Common myeloid progenitor, CD34-positive (primary cell): ENCODE data around the gene TIMP2.

Experiments used
- CTCF ChIA-PET: fragments of 350-600 bp; sonication (Branson Sonifier 250); formaldehyde crosslinking; loops from one replicate; lab custom pipeline; 2021; ENCODE audit warnings: antibody characterized with exemption; lab: Charles Lee
- POLR2A ChIA-PET: fragments of 350-600 bp; sonication (Branson Sonifier 250); formaldehyde crosslinking; loops from one replicate; lab custom pipeline; 2021; ENCODE audit warnings: antibody characterized with exemption; lab: Charles Lee
- DNase-seq, 3 donors: peaks; one replicate each; pipeline versions ENCODE4 v3.0.0 to v3.0.0-alpha.2; 2013
- H3K27ac ChIP-seq, 2 experiments: 1 replicate in 1 of 2; 2 replicates in 1 of 2; pipeline ENCODE4 v1.7.0; 2013; ENCODE audit warnings: inconsistent platforms in 2 of 2, low read length in 2 of 2, mild to moderate bottlenecking in 2 of 2, low read depth in 1 of 2, moderate library complexity in 1 of 2; ENCODE audit not compliant: severe bottlenecking in 2 of 2, insufficient read depth in 1 of 2, poor library complexity in 1 of 2
- H3K27me3 ChIP-seq, 5 experiments: replicated peaks in 2 of 5; 1 replicate in 3 of 5; 2 replicates in 2 of 5; pipeline versions ENCODE4 v1.6.1 to v1.7.0; 2013; ENCODE audit warnings: low read length in 4 of 5, mild to moderate bottlenecking in 2 of 5, moderate library complexity in 2 of 5, inconsistent platforms in 1 of 5; ENCODE audit not compliant: insufficient read depth in 5 of 5, control insufficient read depth in 4 of 5
- H3K36me3 ChIP-seq, 4 experiments: 1 replicate in 2 of 4; 2 replicates in 2 of 4; pipeline versions ENCODE4 v1.6.1 to v1.7.0; 2013; ENCODE audit warnings: low read length in 3 of 4, control low read depth in 1 of 4, mild to moderate bottlenecking in 1 of 4; ENCODE audit not compliant: control insufficient read depth in 4 of 4, insufficient read depth in 4 of 4
- H3K4me1 ChIP-seq, 4 experiments: 1 replicate in 3 of 4; 2 replicates in 1 of 4; pipeline versions ENCODE4 v1.6.1 to v1.7.1; 2013; ENCODE audit warnings: low read length in 3 of 4, mild to moderate bottlenecking in 3 of 4, control low read depth in 1 of 4, inconsistent platforms in 1 of 4, moderate library complexity in 1 of 4; ENCODE audit not compliant: control insufficient read depth in 4 of 4, insufficient read depth in 4 of 4; ENCODE audit errors: control extremely low read depth in 1 of 4
- H3K4me3 ChIP-seq, 7 experiments: 1 replicate in 4 of 7; 2 replicates in 3 of 7; pipeline versions ENCODE4 v1.5.1 to v1.7.0; 2013; ENCODE audit warnings: mild to moderate bottlenecking in 7 of 7, low read length in 6 of 7, moderate library complexity in 6 of 7, inconsistent platforms in 2 of 7, low read depth in 2 of 7, control low read depth in 1 of 7; ENCODE audit not compliant: insufficient read depth in 4 of 7, control insufficient read depth in 1 of 7; ENCODE audit errors: extremely low read depth in 1 of 7
- H3K9me3 ChIP-seq, 5 experiments: 1 replicate in 4 of 5; 2 replicates in 1 of 5; pipeline versions ENCODE4 v1.6.1 to v1.7.1; 2013; ENCODE audit warnings: low read length in 4 of 5, mild to moderate bottlenecking in 2 of 5, inconsistent platforms in 1 of 5, low read depth in 1 of 5, moderate library complexity in 1 of 5; ENCODE audit not compliant: control insufficient read depth in 4 of 5, insufficient read depth in 2 of 5; ENCODE audit errors: control extremely low read depth in 1 of 5
- WGBS: methylation state at CpG from one replicate; pipeline ENCODE4 v1.1.5; 2013; ENCODE audit not compliant: insufficient coverage; 5-methylcytosine and 5-hydroxymethylcytosine counted together

Gene TIMP2

GRCh38 chr17:78826836-78827509, 98.2 kb downstream of the TIMP2 start:
- DNase-seq, result peak in 2 of 3 donors; percentile 22 to 23
- Histone ChIP-seq H3K4me1 (no peaks in the 10 kb centered on the region), H3K27me3 (no peaks in the 10 kb centered on the region), H3K9me3 (no peaks in the 10 kb centered on the region), H3K4me3 (no peak overlapping the region), H3K36me3 (peaks cover 27 to 90% (median 59%) of the 10 kb centered on the region in 4 experiments), H3K27ac (no peak overlapping the region)
- CTCF ChIA-PET, result interaction anchor here (1.0 to 1.9 kb wide), 2 partner anchors 12 to 22 kb away, joined by 3 to 5 read pairs; no protein-coding TSS in a partner anchor
- POLR2A ChIA-PET, result no interaction called here
- WGBS, result 74% methylated on average over 17 of the region's 21 CpGs

DNA sequence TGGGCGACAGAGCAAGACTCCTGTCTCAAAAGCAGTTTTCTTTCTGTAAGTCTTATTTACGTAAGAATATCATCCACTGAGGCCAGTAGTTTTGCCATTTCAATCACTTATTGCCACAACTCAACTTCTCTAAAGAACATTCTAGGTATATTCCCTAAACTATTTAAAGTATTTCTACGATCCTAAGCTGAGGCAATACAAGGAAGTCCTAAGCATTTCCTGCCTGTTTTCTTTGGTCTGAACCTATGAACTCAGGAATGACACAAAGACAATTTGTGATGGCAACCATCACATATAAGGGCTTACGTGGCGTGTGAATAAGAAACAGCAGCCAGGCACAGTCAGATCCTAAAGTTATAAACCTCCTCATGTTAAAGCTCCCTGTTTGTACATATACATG, 98.8 kb downstream of the TIMP2 start:
- no peak for DNase-seq
- 90% methylated on average over 3 of the region's 5 CpGs for WGBS
- Histone ChIP-seq H3K9me3 (no peaks in the 10 kb centered on the region), H3K36me3 (peaks cover 26 to 90% (median 61%) of the 10 kb centered on the region in 4 experiments), H3K27ac (no peak overlapping the region), H3K27me3 (no peaks in the 10 kb centered on the region), H3K4me1 (no peaks in the 10 kb centered on the region), H3K4me3 (no peak overlapping the region)
- ChIA-PET POLR2A (no interaction called here), CTCF (no interaction called here)

DNA sequence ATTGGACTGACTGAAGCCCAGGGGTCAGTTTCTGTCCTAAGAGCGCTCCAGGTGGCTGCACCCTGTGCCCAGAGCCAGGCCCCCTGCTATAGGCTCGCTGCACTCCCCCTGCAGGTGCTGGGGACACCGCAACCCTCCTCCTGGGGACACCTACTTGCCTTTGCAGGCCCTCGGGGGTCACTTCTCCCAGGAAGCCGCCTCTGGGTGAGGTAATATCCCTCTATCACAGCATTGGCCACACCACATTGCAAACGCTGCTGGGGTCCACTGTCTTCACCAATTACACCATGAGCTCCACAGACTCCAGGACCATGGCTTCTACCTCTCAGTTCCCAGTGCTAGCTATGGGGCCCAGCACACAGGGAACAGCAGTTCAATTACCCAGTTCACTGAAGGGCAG, 99.5 kb downstream of the TIMP2 start:
- Histone ChIP-seq H3K4me1 (peaks cover 0 to under 1% (median 0%) of the 10 kb centered on the region in 4 experiments), H3K9me3 (no peaks in the 10 kb centered on the region), H3K27me3 (no peaks in the 10 kb centered on the region), H3K4me3 (no peak overlapping the region), H3K27ac (no peak overlapping the region), H3K36me3 (peaks cover 25 to 94% (median 63%) of the 10 kb centered on the region in 4 experiments)
- DNase-seq, result no peak
- ChIA-PET CTCF (no interaction called here), POLR2A (no interaction called here)
- WGBS, result 100% methylated on average over 6 of the region's 6 CpGs

DNA sequence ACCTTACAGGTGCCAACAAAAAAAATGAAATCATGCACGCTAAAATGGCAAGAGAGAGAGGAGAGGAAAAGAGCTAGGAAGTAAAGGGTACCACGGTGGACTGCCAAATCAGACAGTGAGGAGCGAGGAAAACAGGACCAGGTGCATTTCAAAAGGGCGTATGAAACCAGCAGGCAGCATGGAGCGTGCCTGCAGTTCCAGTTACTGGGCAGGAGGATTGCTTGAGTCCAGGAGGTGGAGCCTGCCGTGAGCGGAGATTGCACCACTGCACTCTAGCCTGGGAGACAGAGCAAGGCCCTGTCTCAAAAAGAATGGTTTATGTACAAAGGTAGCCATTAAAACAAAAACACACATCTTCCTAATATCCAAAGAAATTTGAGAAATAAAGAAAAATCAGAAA, 100.9 kb downstream of the TIMP2 start:
- H3K4me3 ChIP-seq, result no peak overlapping the region
- no peaks in the 10 kb centered on the region for H3K27me3 ChIP-seq
- peaks cover 3 to 15% (median 12%) of the 10 kb centered on the region in 4 experiments for H3K4me1 ChIP-seq
- ChIA-PET POLR2A (no interaction called here), CTCF (interaction anchor here (1.2 to 1.9 kb wide), 2 partner anchors 16 to 18 kb away, joined by 3 to 4 read pairs; no protein-coding TSS in a partner anchor)
- WGBS, result 98% methylated on average over 5 of the region's 7 CpGs
- H3K27ac ChIP-seq, result no peak overlapping the region
- no peak for DNase-seq
- no peaks in the 10 kb centered on the region for H3K9me3 ChIP-seq
- peaks cover 18 to 94% (median 66%) of the 10 kb centered on the region in 4 experiments for H3K36me3 ChIP-seq

DNA sequence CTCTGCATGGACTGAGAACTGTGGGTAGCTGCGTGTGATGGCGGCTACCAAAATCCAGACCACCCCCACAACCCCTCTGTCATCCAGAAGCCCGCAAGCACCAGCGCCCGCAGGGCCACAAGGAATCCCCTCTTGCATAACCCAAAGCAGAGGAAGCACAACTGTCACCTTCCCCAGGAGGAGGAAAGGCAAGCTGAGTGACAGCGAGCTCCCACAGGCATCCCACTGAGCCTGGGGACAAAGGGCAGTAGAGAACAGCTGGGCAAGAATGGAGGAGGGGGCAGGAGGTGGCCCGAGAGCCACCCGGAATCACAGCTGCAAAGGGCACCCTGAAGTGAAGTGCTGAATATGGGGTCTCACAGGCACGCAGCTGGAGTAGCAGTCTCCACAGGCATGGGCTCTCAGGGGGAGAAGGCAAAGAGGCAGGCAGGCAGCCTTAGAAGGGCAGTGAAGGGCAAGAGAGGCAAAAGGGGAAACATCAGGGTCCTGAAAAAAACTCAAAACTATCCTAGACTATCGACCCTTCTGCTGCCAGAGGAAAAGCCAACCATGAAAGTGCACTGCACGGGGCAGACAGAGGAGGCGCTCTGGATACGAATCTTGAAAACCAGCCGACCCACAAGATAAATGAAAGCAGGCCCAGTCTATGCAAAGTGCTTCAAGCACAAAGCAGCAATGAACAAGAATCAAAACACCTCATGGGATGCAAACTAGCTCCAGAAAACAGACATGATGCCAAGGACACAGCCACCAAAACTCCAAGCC, 101.7 kb downstream of the TIMP2 start:
- Histone ChIP-seq H3K27ac (no peak overlapping the region), H3K27me3 (no peaks in the 10 kb centered on the region), H3K4me1 (peaks cover 7 to 21% (median 20%) of the 10 kb centered on the region in 4 experiments), H3K4me3 (no peak overlapping the region), H3K36me3 (peaks cover 17 to 90% (median 60%) of the 10 kb centered on the region in 4 experiments), H3K9me3 (no peaks in the 10 kb centered on the region)
- no peak for DNase-seq
- ChIA-PET POLR2A (no interaction called here), CTCF (interaction anchor here (1.0 to 1.9 kb wide), 4 partner anchors 10 to 19 kb away, joined by 3 to 4 read pairs (median 4); no protein-coding TSS in a partner anchor)
- 100% methylated on average over 7 of the region's 14 CpGs for WGBS

- 98% methylated on average over 14 of the region's 14 CpGs for WGBS
- ChIA-PET CTCF (interaction anchor here (0.7 to 1.9 kb wide), 3 partner anchors 11 to 23 kb away, joined by 3 to 4 read pairs (median 4); no protein-coding TSS in a partner anchor), POLR2A (no interaction called here)
- Histone ChIP-seq H3K4me3 (no peak overlapping the region), H3K36me3 (peaks cover 13 to 89% (median 59%) of the 10 kb centered on the region in 4 experiments), H3K4me1 (peaks cover 16 to 30% (median 28%) of the 10 kb centered on the region in 4 experiments), H3K27ac (no peak overlapping the region), H3K9me3 (no peaks in the 10 kb centered on the region), H3K27me3 (no peaks in the 10 kb centered on the region)
- DNase-seq, result no peak
Measured at GRCh38 chr17:78822552-78822951, 102.6 kb downstream of the TIMP2 start.
